ENCODE data around the gene VGLL4.

GRCh38 chr3:11624161-11624560, 19.6 kb downstream of the VGLL4 start:
- no peak for TF ChIP-seq CTCF (IDR thresholded peaks at IDR 0.05)
- no peak for TF ChIP-seq E2F1 (CRISPR knock-in tag; IDR thresholded peaks at IDR 0.05)
- no peak for TF ChIP-seq ESRRA (CRISPR knock-in tag; IDR thresholded peaks at IDR 0.05; ENCODE audit: borderline replicate concordance)

Measured in WTC11 (cell line).